ENCODE data around the gene TWNK.

Gene TWNK

DNA sequence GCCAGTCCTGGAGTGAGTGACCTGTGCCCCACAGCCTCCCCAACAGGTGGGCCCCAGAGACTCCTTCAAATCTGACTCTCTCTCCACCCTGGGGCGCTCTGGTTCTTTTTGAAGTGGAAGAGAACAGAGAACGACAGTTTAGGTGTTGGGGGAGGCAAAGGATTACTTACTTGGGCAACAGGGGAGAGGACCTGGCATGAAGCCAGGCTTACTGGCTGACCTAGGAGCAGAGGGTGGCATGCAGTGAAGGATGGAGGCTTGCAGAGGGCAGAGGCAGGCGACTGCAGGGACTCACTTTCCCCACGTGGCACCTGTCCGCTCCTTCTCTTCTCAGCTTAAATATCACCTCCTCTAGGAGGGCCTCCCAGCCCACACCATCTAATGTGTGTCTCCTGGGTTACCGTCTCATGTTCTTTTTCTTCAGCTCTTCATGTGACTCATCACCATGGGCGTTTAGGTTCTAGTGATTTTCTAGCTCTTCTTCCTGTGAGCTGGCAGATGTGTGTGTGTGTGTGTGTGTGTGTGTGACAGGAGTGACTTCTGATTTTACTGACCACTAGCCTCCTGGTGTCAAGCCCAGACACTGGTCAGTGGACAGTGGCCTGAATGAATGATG lies 27.7 kb downstream of the TWNK start:
- Histone ChIP-seq H3K4me1 (ENCODE audit: insufficient read depth, low read length, severe bottlenecking) (no peaks in the 10 kb centered on the region), H3K79me2 (ENCODE audit: insufficient read depth, low read length) (no peaks in the 10 kb centered on the region), H3K27me3 (ENCODE audit: insufficient read depth, low read length) (no peaks in the 10 kb centered on the region), H2AFZ (ENCODE audit: low read length) (no peak overlapping the region), H3K4me3 (ENCODE audit: low read depth, low read length, poor library complexity, severe bottlenecking) (no peak overlapping the region), H3K36me3 (ENCODE audit: insufficient read depth, low read length) (no peaks in the 10 kb centered on the region), H3K9ac (ENCODE audit: low read length) (no peak overlapping the region), H3K9me2 (ENCODE audit: low read depth, low read length) (no peaks in the 10 kb centered on the region), H3K27ac (ENCODE audit: low read depth, low read length, poor library complexity, severe bottlenecking) (no peak overlapping the region), H3K4me2 (ENCODE audit: low read length) (no peak overlapping the region), H3K9me3 (ENCODE audit: low read length) (no peaks in the 10 kb centered on the region), H3F3A (ENCODE audit: insufficient read depth, low read length) (no peaks in the 10 kb centered on the region), H4K20me1 (ENCODE audit: insufficient read depth, low read length) (no peaks in the 10 kb centered on the region)
- TF ChIP-seq, protein P1, sequence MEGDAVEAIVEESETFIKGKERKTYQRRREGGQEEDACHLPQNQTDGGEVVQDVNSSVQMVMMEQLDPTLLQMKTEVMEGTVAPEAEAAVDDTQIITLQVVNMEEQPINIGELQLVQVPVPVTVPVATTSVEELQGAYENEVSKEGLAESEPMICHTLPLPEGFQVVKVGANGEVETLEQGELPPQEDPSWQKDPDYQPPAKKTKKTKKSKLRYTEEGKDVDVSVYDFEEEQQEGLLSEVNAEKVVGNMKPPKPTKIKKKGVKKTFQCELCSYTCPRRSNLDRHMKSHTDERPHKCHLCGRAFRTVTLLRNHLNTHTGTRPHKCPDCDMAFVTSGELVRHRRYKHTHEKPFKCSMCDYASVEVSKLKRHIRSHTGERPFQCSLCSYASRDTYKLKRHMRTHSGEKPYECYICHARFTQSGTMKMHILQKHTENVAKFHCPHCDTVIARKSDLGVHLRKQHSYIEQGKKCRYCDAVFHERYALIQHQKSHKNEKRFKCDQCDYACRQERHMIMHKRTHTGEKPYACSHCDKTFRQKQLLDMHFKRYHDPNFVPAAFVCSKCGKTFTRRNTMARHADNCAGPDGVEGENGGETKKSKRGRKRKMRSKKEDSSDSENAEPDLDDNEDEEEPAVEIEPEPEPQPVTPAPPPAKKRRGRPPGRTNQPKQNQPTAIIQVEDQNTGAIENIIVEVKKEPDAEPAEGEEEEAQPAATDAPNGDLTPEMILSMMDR (IDR thresholded peaks at IDR 0.05; ENCODE audit: low read length): no peak
- no peak for TF ChIP-seq EZH2 (IDR thresholded peaks at IDR 0.05; ENCODE audit: borderline replicate concordance, low read length)

DNA sequence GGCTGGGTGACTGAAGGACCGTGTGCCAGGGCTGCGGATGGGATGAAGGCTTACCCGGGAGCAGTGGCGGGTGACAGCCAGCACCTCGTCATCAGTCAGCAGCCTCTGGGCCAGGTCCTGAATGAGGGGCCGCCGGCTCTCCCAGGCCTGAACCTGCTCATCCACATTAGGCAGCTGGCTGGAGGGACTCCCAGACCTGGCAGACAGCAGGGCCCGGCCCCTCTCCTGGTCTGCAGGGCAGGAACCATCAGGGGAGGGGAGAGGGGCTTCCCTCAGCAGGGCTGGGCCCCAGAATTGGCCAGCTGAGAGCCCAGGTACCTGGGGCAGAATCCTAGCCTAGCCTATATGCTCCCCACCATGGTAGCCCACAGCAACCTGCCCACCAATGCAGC lies 28.2 kb downstream of the TWNK start:
- Histone ChIP-seq H3K9me2 (ENCODE audit: low read depth, low read length) (no peaks in the 10 kb centered on the region), H3F3A (ENCODE audit: insufficient read depth, low read length) (no peaks in the 10 kb centered on the region), H3K27ac (ENCODE audit: low read depth, low read length, poor library complexity, severe bottlenecking) (no peak overlapping the region), H3K79me2 (ENCODE audit: insufficient read depth, low read length) (no peaks in the 10 kb centered on the region), H3K4me2 (ENCODE audit: low read length) (no peak overlapping the region), H3K9ac (ENCODE audit: low read length) (no peak overlapping the region), H3K27me3 (ENCODE audit: insufficient read depth, low read length) (no peaks in the 10 kb centered on the region), H3K4me1 (ENCODE audit: insufficient read depth, low read length, severe bottlenecking) (no peaks in the 10 kb centered on the region), H3K9me3 (ENCODE audit: low read length) (no peaks in the 10 kb centered on the region), H3K36me3 (ENCODE audit: insufficient read depth, low read length) (no peaks in the 10 kb centered on the region), H2AFZ (ENCODE audit: low read length) (no peak overlapping the region), H3K4me3 (ENCODE audit: low read depth, low read length, poor library complexity, severe bottlenecking) (no peak overlapping the region), H4K20me1 (ENCODE audit: insufficient read depth, low read length) (no peaks in the 10 kb centered on the region)
- no peak for TF ChIP-seq EZH2 (IDR thresholded peaks at IDR 0.05; ENCODE audit: borderline replicate concordance, low read length)
- TF ChIP-seq, protein P1 (IDR thresholded peaks at IDR 0.05; ENCODE audit: low read length): no peak

DNA sequence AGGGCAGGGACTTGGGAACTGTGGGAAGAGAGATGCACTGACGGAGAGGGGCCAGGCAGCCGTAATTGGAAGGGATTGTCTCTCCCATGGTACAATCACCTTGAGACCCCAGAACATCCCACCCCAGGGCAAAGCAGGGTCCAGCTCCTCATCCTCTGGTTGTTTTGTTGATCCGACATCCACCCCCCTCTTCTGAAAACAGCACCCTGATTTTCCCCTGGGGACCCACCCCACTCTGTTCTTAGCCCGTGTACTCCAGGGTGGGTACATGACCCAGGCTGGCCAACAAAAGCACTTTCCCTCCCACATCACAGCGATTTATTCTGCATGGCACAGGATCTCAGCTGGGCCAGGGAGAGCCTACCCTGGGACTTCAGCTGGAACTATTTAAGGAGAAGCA lies 29.5 kb downstream of the TWNK start:
- no peaks in the 10 kb centered on the region for H3K27me3 ChIP-seq (ENCODE audit: insufficient read depth, low read length)

More for the DNA sequence above, 29.5 kb downstream of the TWNK start:
- Histone ChIP-seq H3K9me3 (ENCODE audit: low read length) (no peaks in the 10 kb centered on the region), H3K4me1 (ENCODE audit: insufficient read depth, low read length, severe bottlenecking) (no peaks in the 10 kb centered on the region), H3K27ac (ENCODE audit: low read depth, low read length, poor library complexity, severe bottlenecking) (no peak overlapping the region), H4K20me1 (ENCODE audit: insufficient read depth, low read length) (no peaks in the 10 kb centered on the region), H2AFZ (ENCODE audit: low read length) (no peak overlapping the region), H3F3A (ENCODE audit: insufficient read depth, low read length) (no peaks in the 10 kb centered on the region), H3K9me2 (ENCODE audit: low read depth, low read length) (no peaks in the 10 kb centered on the region), H3K4me2 (ENCODE audit: low read length) (no peak overlapping the region), H3K36me3 (ENCODE audit: insufficient read depth, low read length) (no peaks in the 10 kb centered on the region), H3K4me3 (ENCODE audit: low read depth, low read length, poor library complexity, severe bottlenecking) (no peak overlapping the region), H3K79me2 (ENCODE audit: insufficient read depth, low read length) (no peaks in the 10 kb centered on the region), H3K9ac (ENCODE audit: low read length) (no peak overlapping the region)
- TF ChIP-seq, protein P1 (IDR thresholded peaks at IDR 0.05; ENCODE audit: low read length): no peak
- no peak for TF ChIP-seq EZH2 (IDR thresholded peaks at IDR 0.05; ENCODE audit: borderline replicate concordance, low read length)

Measured in OCI-LY1 (cell line).